Colonic mucosa (tissue), 4 donors: ENCODE data around the gene C10orf90. TPM values are rescaled to one million over a fixed set of nuclear protein-coding genes. Genes with fewer than 3 reads are reported as not detected.

Source experiments
- DNase-seq: peaks from one replicate; pipeline ENCODE4 v3.0.0-alpha.2; 2020
- H3K27ac ChIP-seq: fragments of 200-600 bp; one replicate; pipeline ENCODE4 v1.8.0; 2021
- H3K27me3 ChIP-seq: fragments of 200-600 bp; one replicate; pipeline ENCODE4 v1.8.0; 2021
- H3K36me3 ChIP-seq: fragments of 200-600 bp; one replicate; pipeline ENCODE4 v1.8.0; 2021
- H3K4me1 ChIP-seq: fragments of 200-600 bp; one replicate; pipeline ENCODE4 v1.8.0; 2021; ENCODE audit warnings: mild to moderate bottlenecking
- H3K4me3 ChIP-seq: fragments of 200-600 bp; one replicate; pipeline ENCODE4 v1.8.0; 2021
- H3K9ac ChIP-seq, 2 donors: one replicate each; pipeline ENCODE4 v1.7.0; 2013; ENCODE audit warnings: control low read depth in 2 of 2, low read depth in 2 of 2, low read length in 2 of 2
- H3K9me3 ChIP-seq: fragments of 200-600 bp; one replicate; pipeline ENCODE4 v1.8.0; 2021
- intact Hi-C: fragments of 100-400 bp; cut with DNase I; formaldehyde crosslinking; loops from one replicate; pipeline ENCODE4 v1.14.1; 2022
- total RNA-seq, 2 donors: library from RNA; stranded (reverse); fragmentation: NEBNext Ultra II Directional in 1 of 2; extraction: Animal tissue kit (Norgen Biotek cat#: 25700) in 1 of 2; gene quantifications; one replicate each; pipeline ENCODE4 v1.2.1, GENCODE V29; 2021
- TF ChIP-seq, protein P1 (sequence below): fragments of 200-600 bp; IDR thresholded peaks from one replicate; pipeline ENCODE4 v1.8.0; 2022; ENCODE audit warnings: antibody characterized with exemption, mild to moderate bottlenecking
- donor health status: healthy.
- donor health status: DM: no; HTN: no; CAD: no.
- donor health status: DM: no; HTN: no; CAD: no.

Gene C10orf90
- total RNA-seq, 2 donors from 2014 or later = not detected

DNA sequence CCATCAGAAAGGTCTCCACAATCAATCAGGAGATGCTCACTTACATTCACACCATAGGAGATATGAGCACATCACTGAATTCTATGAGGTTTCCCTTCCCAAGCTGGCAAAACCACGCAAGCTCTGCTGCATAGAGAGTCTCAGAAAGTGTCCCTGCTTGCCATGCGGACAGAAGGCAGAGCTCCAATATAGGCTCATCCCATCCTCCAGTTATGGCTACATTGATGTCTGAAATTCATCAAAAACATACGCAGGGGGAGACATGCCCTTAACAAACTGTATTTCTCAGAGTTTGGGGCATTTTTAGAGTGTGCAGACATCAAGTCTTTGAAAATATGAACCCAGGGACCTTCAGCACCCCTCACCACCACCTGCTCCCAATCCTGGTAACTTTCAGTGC lies 2.9 kb downstream of the C10orf90 start:
- DNase-seq = no peak
- Histone ChIP-seq H3K27me3 (no peaks in the 10 kb centered on the region), H3K9me3 (no peaks in the 10 kb centered on the region), H3K9ac (no peak overlapping the region), H3K4me3 (no peak overlapping the region), H3K36me3 (no peaks in the 10 kb centered on the region), H3K27ac (no peak overlapping the region), H3K4me1 (no peaks in the 10 kb centered on the region)
- intact Hi-C loops = no loop called here
- TF ChIP-seq, protein P1, sequence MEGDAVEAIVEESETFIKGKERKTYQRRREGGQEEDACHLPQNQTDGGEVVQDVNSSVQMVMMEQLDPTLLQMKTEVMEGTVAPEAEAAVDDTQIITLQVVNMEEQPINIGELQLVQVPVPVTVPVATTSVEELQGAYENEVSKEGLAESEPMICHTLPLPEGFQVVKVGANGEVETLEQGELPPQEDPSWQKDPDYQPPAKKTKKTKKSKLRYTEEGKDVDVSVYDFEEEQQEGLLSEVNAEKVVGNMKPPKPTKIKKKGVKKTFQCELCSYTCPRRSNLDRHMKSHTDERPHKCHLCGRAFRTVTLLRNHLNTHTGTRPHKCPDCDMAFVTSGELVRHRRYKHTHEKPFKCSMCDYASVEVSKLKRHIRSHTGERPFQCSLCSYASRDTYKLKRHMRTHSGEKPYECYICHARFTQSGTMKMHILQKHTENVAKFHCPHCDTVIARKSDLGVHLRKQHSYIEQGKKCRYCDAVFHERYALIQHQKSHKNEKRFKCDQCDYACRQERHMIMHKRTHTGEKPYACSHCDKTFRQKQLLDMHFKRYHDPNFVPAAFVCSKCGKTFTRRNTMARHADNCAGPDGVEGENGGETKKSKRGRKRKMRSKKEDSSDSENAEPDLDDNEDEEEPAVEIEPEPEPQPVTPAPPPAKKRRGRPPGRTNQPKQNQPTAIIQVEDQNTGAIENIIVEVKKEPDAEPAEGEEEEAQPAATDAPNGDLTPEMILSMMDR = no peak

DNA sequence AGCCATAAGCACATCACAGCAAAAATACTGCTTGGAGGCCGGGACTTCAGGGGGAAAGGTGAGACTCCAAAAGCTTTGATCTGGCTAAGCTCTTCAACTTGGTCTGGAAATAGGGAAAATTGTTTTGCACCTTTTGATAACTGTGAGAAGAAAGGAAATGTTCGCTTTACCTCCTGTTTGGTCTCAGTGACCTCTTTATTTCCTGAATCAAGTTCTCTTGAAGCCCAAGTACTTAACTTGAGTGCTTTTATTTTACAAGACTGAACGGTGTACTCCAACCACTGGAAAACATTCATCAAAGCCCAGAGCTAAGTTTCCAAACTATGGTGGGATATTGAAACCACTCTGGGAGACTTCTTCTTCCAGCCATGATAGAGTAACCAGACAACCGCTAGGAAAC lies 5.3 kb downstream of the C10orf90 start:
- no peaks in the 10 kb centered on the region for H3K4me1 ChIP-seq
- H3K9me3 ChIP-seq = no peaks in the 10 kb centered on the region
- no peak for DNase-seq
- H3K4me3 ChIP-seq = no peak overlapping the region
- TF ChIP-seq, protein P1 = no peak
- H3K27ac ChIP-seq = no peak overlapping the region
- intact Hi-C loops = no loop called here
- H3K27me3 ChIP-seq = no peaks in the 10 kb centered on the region
- H3K36me3 ChIP-seq = no peaks in the 10 kb centered on the region
- H3K9ac ChIP-seq = no peak overlapping the region

DNA sequence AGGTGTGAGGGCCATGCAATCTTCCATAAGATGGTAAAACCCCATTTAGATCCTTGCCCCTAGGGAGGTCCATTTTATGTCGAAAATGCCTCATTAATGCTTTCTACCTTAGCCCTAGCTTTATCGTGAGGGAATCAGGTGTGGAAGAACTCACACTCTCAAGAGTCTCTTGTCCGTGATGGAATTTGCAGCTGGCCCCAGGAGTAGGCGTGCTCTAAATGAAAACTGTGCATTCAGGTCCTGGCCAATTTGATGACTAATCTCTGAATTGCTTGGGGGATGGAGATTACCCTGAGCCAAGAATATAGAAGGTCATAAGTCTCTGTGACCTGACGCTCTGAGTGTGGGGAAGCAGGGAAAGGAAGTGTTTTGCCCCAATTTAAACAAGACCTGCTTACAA lies 6.6 kb downstream of the C10orf90 start:
- Histone ChIP-seq H3K36me3 (no peaks in the 10 kb centered on the region), H3K4me1 (no peaks in the 10 kb centered on the region), H3K9me3 (no peaks in the 10 kb centered on the region), H3K4me3 (no peak overlapping the region), H3K27me3 (no peaks in the 10 kb centered on the region), H3K27ac (no peak overlapping the region), H3K9ac (no peak overlapping the region)
- intact Hi-C loops = no loop called here
- TF ChIP-seq, protein P1 = no peak
- no peak for DNase-seq

DNA sequence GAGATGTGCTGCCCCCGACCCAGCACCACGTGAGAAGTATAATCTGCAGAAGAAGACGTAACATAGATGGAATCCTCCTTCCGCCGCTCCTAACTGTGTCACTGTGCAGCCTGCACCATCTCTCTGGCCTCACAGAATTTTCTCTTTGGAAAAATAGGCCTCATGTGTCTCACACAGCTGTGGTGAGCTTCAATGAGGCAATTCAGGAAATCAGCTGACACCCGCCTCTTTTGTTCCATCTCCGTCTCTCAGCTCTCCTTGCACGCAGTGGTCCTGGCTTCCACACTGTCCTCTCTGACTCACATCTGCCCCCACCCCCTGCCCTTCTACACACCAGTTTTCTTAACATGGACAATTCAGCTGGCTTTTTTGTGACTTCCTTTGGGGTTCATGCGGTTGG lies 7.2 kb downstream of the C10orf90 start:
- no peaks in the 10 kb centered on the region for H3K36me3 ChIP-seq
- TF ChIP-seq, protein P1 = no peak
- intact Hi-C loops = no loop called here
- H3K27ac ChIP-seq = no peak overlapping the region
- H3K4me3 ChIP-seq = no peak overlapping the region
- no peak overlapping the region for H3K9ac ChIP-seq
- no peaks in the 10 kb centered on the region for H3K4me1 ChIP-seq
- DNase-seq = no peak
- no peaks in the 10 kb centered on the region for H3K9me3 ChIP-seq
- no peaks in the 10 kb centered on the region for H3K27me3 ChIP-seq

DNA sequence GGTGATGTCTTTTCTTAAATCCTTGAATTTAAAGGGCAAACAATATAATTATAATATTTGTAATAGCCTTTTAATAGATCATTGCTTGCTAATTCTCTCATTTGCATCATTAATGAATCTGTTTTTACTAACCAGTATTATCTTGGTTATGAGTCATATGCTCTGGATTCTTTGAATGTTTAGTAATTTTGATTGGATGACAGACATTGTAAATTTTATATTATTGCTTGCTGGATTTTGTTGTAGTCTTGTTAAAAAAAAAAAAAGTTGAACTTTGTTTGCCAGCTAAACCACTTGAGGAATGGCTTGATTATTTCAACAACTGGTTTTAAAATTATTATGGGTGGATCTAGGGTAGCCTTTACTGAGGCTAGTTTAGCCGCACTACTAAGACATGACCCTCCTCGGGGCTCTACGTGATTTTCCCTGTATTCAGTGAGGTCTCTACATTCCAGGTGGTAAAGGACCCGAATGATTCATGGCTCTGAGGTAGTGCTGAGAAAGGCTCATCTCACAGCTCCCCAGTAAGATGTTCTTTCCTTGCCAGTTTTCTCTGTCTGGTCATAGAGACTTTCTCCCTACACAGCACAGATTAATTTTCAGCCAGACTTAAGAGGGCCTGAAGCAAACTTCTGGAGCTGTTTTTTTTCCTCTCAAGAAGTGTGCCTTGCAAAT lies 8.5 kb downstream of the C10orf90 start:
- H3K9me3 ChIP-seq = no peaks in the 10 kb centered on the region
- TF ChIP-seq, protein P1 = no peak

More for the DNA sequence above, 8.5 kb downstream of the C10orf90 start:
- Histone ChIP-seq H3K4me1 (no peaks in the 10 kb centered on the region), H3K27ac (no peak overlapping the region), H3K36me3 (no peaks in the 10 kb centered on the region), H3K27me3 (no peaks in the 10 kb centered on the region), H3K9ac (no peak overlapping the region), H3K4me3 (no peak overlapping the region)
- intact Hi-C loops = no loop called here
- no peak for DNase-seq
